ENCODE data around the gene LINC01488.

DNA sequence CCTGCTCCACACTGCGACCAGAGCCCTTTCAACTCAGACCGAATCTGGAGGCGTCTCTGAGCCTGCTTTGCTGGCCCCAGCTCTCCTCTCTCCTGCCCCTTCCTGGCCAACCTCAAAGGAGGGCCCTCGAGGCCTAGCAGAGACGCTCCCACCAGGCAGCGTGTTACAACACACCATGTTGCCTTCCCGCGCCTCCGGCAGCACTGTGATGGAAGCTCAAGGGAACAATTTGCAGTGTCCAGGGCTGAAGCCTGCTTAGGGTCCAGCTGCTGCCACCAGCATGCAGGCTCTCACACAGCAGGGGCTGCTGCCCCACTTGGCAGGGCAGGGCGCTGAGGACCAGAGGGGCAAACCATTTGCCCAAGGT is 18.4 kb downstream of the LINC01488 start:
- TF ChIP-seq POLR2A (IDR thresholded peaks at IDR 0.05; ENCODE audit: low read length) (no peak), GATA1 (IDR thresholded peaks at IDR 0.05; ENCODE audit: low read depth, low read length) (no peak)

Data from erythroblast (primary cell).